Mucosa of gallbladder (tissue), 1 donor: ENCODE measurements around the gene MAN1C1. TPM values are rescaled to one million over a fixed set of nuclear protein-coding genes. Genes with fewer than 3 reads are reported as not detected.

Experiments used
- DNase-seq: peaks from one replicate; pipeline ENCODE4 v3.0.0-alpha.2; 2020; ENCODE audit warnings: low spot score
- total RNA-seq: library from RNA; stranded (reverse); gene quantifications from one replicate; pipeline ENCODE4 v1.2.1, GENCODE V29; 2021
- donor health status: DM: no; HTN: no; CAD: no.

MAN1C1 gene
- total RNA-seq, 1 donor from 2014 or later = 18.4 TPM

- DNase-seq = no peak
Measured at GRCh38 chr1:25800703-25801377, 184.2 kb downstream of the MAN1C1 start.

GRCh38 chr1:25802915-25803314 lies 186.3 kb downstream of the MAN1C1 start:
- DNase-seq = no peak

DNA sequence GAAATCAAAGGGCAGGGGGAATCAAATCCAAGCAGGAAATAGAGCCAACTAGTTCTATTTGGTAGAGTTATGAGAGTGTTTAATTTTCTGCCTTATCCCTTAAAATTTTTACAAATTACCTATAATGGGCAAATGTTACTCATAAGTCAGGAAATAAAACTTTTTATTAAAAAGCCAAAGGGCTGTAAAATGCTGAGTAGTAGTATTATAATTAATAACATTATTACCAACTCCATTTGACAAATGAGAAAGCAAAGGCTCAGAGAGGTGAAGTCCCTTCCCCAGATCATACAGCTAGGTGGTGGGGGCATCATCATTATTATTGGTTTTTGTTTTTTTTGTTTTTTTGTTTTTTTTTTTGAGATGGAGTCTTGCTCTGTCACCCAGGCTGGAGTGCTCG lies 186.8 kb downstream of the MAN1C1 start:
- no peak for DNase-seq

GRCh38 chr1:25804244-25804963 lies 187.8 kb downstream of the MAN1C1 start:
- no peak for DNase-seq

DNA sequence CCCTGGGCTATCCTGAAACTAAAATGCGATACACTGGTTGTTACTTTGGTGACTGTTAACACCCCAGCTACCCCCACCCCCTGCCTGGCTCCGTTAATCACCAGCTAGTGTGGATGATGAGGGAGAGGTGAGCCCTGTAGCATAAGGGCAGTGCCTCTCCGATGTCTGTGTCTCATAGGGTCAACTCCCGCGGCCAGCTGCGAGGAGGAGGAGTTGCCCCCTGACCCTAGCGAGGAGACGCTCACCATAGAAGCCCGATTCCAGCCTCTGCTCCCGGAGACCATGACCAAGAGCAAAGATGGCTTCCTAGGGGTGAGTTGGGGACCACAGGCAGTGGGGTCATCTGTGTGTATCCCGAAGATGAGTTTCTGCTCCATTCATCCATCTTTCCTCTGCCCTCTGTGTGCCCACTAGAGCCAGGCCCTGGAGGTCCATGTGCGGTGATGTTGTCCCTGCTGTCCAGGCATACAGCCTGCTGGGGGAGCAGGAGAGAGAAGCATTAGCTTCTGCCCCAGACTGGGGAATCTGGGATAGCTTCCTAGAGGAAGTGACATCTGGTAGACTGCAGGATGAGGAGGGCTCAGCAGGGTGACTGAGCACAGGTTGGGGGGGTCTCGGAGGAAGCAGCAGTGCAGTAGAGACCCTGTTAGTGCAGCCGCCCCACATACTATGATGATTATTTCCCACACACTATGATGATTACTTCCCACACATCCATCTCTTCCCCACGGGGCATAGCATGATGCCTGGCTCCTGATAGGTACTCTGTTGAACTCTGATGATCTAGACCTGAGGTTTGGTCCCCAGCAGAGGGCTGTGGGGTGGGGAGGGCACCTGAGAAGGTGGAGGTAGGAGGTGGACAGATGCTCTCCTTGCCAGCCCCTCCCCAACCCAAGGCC lies 188.6 kb downstream of the MAN1C1 start:
- no peak for DNase-seq

DNA sequence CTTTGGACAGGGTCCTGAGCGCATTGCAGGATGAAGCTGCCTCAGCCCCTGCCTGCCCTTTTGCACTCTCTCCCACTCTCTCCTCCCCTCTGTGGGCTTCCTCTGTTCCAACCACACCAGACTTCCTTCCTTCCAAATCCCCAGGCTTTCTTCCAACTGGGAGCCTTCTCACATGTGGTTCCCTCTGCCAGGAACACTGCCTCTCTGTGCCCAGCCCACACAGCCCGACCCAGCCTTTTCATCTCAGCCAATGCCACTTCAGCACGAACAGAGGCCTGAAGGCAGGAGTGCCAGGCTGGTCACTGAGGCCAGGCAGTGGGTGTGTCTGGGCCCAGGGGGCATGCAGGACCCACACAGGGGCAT lies 189.3 kb downstream of the MAN1C1 start:
- DNase-seq = no peak

GRCh38 chr1:25806418-25806817 lies 189.8 kb downstream of the MAN1C1 start:
- DNase-seq = no peak

- no peak for DNase-seq
Measured at GRCh38 chr1:25807480-25808390, 191.1 kb downstream of the MAN1C1 start.

DNA sequence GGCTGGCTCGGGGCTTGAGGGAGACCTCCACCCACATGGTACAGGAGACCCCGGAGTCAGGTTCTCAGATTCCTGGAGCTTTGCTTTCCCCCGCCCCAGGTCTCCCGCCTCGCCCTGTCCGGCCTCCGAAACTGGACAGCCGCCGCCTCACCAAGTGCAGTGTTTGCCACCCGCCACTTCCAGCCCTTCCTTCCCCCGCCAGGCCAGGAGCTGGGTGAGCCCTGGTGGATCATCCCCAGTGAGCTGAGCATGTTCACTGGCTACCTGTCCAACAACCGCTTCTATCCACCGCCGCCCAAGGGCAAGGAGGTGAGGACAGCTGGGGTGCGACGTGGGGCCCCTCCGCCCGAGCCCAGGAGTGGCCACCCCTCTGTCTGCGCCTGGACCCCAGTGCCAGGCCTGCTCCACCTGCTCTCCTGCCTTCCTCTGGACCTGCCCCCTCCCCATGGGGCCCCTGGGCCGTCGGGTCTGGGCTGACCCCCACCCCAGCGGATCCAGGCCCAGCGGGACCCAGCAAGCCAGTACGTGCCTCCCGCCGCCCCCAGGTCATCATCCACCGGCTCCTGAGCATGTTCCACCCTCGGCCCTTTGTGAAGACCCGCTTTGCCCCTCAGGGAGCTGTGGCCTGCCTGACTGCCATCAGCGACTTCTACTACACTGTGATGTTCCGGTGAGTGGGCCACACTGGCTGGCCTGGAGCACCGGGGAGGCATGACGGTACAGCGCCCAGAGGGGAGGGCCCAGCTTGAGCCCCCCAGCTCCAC lies 192.1 kb downstream of the MAN1C1 start:
- no peak for DNase-seq

DNA sequence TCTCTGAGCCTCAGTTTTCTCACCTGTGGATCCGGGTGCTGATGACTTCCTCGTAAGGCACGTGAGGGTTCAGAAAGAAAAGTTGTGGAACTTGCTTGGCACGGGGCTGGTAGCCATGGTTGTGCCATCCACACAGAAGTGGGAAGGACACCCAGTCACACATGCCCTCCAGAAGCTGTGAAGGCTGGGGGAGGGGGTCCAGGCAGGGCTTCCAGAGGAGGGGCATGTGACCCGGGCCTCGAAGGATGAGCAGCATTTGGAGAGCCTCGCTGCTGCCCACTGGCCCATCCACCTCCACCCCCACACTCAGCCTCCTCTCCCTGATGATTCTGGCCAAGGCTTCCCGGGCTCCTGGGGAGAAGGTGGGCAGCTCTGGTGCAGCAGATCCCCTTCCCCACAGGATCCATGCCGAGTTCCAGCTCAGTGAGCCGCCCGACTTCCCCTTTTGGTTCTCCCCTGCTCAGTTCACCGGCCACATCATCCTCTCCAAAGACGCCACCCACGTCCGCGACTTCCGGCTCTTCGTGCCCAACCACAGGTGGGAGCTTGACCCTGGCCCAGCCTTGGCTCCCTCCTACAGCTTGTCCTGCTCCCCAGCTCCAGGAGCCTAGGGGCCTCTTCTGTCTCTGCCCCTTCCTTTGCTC lies 192.8 kb downstream of the MAN1C1 start:
- DNase-seq = no peak

GRCh38 chr1:25809929-25810328 lies 193.3 kb downstream of the MAN1C1 start:
- DNase-seq = no peak

- DNase-seq = peak; percentile 68
Measured at GRCh38 chr1:25810341-25811299, 194.0 kb downstream of the MAN1C1 start.

DNA sequence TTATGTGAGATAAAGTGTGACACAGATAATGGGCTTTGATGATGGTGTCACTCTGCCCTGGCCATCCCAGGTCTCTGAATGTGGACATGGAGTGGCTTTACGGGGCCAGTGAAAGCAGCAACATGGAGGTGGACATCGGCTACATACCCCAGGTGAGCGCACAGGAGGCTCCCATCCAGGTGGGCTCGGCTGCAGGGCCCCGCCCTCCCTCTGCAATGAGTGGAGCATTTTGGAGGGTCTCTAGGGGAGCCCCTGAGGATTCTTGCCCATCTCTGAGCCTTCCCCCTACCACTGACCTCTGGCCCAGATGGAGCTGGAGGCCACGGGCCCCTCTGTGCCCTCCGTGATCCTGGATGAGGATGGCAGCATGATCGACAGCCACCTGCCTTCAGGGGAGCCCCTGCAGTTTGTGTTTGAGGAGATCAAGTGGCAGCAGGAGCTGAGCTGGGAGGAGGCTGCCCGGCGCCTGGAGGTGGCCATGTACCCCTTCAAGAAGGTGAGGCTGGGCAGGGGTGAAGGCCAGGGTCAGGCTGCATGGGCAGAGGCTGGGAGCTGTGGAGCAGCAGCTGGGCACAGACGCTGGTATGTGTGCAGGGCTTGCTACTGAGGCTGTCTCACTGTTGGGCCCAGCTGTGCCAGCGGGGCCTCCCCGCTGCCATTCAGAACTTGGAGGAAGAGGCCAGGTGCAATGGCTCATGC lies 194.9 kb downstream of the MAN1C1 start:
- DNase-seq = no peak

GRCh38 chr1:25813071-25813733 lies 196.6 kb downstream of the MAN1C1 start:
- no peak for DNase-seq

GRCh38 chr1:25813734-25814471 lies 197.3 kb downstream of the MAN1C1 start:
- no peak for DNase-seq

DNA sequence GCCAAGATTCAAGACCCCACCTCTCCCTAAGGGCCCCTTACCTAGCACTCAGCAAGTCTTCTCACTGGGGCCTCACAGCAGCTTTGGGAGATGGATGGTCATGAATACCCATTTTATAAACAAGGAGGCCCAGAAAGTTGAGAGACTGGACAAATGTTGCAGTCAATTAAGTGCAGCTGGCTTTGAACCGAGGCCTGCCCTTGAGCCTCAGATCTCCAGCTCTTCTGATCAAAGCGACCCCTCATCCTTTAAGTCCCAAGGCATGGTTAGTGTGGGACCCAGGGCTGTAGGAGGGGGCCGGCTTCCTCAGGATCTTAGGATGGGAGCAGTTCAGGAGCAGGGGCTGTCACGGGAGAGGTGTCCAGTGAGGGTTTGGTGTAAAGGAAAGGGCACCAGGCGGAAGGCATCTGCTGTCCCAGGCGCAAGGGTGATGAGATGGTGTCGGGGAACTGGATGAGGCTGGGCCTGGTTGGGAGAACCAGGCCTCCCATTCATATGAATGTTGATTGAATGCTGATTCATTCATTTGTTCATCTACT lies 198.0 kb downstream of the MAN1C1 start:
- DNase-seq = no peak
